Progenitor cell of endocrine pancreas (in vitro differentiated cells): Measurements from ENCODE around the gene ZBTB8OS. TPM values are rescaled to one million over a fixed set of nuclear protein-coding genes. Genes with fewer than 3 reads are reported as not detected.
A peak's percentile ranks its signal among the peaks of the same experiment; 100 is the strongest.

Experiments used
- DNase-seq: peaks from one replicate; pipeline ENCODE4 v3.0.0; 2021; ENCODE audit warnings: low spot score; ENCODE audit not compliant: unreplicated experiment
- H3K27ac Mint-ChIP-seq: 2 replicates; pipeline ENCODE4 v1.8.0; 2021; ENCODE audit warnings: mild to moderate bottlenecking, moderate library complexity, mixed read lengths
- H3K27me3 Mint-ChIP-seq: 2 replicates; pipeline ENCODE4 v1.8.0; 2021; ENCODE audit warnings: mixed read lengths
- H3K36me3 Mint-ChIP-seq: 2 replicates; pipeline ENCODE4 v1.8.0; 2022; ENCODE audit warnings: mixed read lengths; ENCODE audit not compliant: insufficient read depth
- H3K4me1 Mint-ChIP-seq: 2 replicates; pipeline ENCODE4 v1.8.0; 2021; ENCODE audit warnings: low read depth, mixed read lengths
- H3K4me3 Mint-ChIP-seq: 2 replicates; pipeline ENCODE4 v1.8.0; 2021; ENCODE audit warnings: low read depth, mild to moderate bottlenecking, moderate library complexity, mixed read lengths
- H3K9me3 Mint-ChIP-seq: 2 replicates; pipeline ENCODE4 v1.8.0; 2021; ENCODE audit warnings: low read depth, mixed read lengths
- total RNA-seq: library from RNA; stranded (reverse); gene quantifications from 2 replicates; pipeline ENCODE4 v1.2.1, GENCODE V29; 2021
- TF ChIP-seq, protein P1 (sequence below): fragments of 200-600 bp; sonication (generic); IDR thresholded peaks from one replicate; pipeline ENCODE4 v1.5.0; 2021; ENCODE audit warnings: antibody characterized with exemption, mild to moderate bottlenecking; ENCODE audit not compliant: unreplicated experiment

The ZBTB8OS gene
- total RNA-seq, 1 donor from 2014 or later, result 50.1 TPM

DNA sequence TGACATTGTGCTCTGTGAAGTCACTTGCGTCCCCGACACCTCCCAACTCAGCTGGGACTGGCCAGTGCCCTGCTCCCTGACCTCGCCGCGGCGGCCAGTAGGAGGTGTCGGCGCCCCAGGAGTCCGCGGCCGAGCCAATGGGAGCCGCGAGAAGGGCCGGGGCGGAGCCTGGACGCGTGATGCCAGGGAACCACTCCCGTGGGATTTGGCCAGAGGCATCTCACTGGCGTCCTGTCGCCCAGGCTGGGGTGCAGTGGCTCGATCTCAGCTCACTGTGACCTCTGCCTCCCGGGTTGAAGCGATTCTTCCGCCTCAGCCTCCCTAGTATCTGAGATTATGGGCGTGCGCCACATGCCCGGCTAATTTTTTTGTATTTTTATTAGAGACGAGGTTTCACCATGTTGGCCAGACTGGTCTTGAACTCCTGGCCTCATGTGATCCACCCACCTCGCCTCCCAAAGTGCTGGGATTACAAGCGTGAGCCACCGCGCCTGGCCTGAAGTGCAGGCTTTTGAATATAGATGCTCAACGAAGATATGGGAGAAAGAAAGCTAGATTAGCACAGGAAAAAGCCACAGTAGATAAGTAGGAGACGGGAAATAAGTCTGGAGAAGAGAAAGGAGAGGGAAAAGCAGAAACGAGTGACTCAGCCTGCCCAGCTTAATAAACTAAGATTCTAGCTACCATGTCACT lies 38.0 kb downstream of the ZBTB8OS start:
- Mint-ChIP-seq H3K36me3 (no peaks in the 10 kb centered on the region), H3K9me3 (no peaks in the 10 kb centered on the region), H3K27ac (peak overlapping the region; percentile 77), H3K27me3 (no peaks in the 10 kb centered on the region), H3K4me3 (peak overlapping the region; percentile 75), H3K4me1 (peaks cover 4% of the 10 kb centered on the region)
- DNase-seq, result peak; percentile 78
- TF ChIP-seq, protein P1, sequence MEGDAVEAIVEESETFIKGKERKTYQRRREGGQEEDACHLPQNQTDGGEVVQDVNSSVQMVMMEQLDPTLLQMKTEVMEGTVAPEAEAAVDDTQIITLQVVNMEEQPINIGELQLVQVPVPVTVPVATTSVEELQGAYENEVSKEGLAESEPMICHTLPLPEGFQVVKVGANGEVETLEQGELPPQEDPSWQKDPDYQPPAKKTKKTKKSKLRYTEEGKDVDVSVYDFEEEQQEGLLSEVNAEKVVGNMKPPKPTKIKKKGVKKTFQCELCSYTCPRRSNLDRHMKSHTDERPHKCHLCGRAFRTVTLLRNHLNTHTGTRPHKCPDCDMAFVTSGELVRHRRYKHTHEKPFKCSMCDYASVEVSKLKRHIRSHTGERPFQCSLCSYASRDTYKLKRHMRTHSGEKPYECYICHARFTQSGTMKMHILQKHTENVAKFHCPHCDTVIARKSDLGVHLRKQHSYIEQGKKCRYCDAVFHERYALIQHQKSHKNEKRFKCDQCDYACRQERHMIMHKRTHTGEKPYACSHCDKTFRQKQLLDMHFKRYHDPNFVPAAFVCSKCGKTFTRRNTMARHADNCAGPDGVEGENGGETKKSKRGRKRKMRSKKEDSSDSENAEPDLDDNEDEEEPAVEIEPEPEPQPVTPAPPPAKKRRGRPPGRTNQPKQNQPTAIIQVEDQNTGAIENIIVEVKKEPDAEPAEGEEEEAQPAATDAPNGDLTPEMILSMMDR, result peak; percentile 50

DNA sequence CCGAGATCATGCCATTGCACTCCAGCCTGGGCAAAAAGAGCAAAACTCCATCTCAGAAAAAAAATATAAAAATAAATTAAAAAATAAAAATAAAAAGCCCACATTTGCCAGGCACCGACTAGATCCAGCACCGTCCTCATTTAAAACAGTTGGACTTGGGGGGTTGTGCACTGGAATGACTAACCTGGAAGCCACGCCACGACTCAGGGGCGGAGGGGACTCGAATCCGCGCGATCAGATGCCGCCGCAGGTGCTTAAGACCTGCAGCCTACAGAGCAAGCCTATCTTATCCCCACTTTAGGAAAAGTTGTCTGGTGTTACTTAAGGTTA lies 38.5 kb downstream of the ZBTB8OS start:
- Mint-ChIP-seq H3K27me3 (no peaks in the 10 kb centered on the region), H3K4me1 (peaks cover 4% of the 10 kb centered on the region), H3K9me3 (no peaks in the 10 kb centered on the region), H3K4me3 (peak overlapping the region; percentile 75), H3K27ac (no peak overlapping the region), H3K36me3 (no peaks in the 10 kb centered on the region)
- TF ChIP-seq, protein P1, result no peak
- no peak for DNase-seq

DNA sequence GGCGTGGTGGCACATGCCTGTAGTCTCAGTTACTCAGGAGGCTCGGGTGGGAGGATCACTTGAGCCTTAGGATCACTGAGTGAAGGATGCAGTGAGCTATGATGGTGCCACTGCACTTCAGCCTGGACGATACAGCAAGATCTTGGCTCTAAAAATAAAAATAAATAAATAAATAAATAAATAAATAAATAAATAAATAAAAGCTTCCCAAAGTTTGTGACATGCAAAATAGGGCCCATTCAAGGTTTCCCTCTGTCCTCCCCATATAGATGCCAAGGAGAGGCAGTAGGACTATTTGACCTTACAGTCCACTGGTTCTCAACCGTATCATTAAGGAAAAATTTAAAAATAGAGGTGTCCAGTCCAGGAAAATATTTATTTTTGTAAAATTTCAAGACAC lies 41.2 kb downstream of the ZBTB8OS start:
- TF ChIP-seq, protein P1, result no peak
- H3K27me3 Mint-ChIP-seq, result no peaks in the 10 kb centered on the region
- no peaks in the 10 kb centered on the region for H3K9me3 Mint-ChIP-seq
- DNase-seq, result no peak
- no peak overlapping the region for H3K27ac Mint-ChIP-seq
- no peaks in the 10 kb centered on the region for H3K36me3 Mint-ChIP-seq
- no peak overlapping the region for H3K4me3 Mint-ChIP-seq
- peaks cover 4% of the 10 kb centered on the region for H3K4me1 Mint-ChIP-seq

DNA sequence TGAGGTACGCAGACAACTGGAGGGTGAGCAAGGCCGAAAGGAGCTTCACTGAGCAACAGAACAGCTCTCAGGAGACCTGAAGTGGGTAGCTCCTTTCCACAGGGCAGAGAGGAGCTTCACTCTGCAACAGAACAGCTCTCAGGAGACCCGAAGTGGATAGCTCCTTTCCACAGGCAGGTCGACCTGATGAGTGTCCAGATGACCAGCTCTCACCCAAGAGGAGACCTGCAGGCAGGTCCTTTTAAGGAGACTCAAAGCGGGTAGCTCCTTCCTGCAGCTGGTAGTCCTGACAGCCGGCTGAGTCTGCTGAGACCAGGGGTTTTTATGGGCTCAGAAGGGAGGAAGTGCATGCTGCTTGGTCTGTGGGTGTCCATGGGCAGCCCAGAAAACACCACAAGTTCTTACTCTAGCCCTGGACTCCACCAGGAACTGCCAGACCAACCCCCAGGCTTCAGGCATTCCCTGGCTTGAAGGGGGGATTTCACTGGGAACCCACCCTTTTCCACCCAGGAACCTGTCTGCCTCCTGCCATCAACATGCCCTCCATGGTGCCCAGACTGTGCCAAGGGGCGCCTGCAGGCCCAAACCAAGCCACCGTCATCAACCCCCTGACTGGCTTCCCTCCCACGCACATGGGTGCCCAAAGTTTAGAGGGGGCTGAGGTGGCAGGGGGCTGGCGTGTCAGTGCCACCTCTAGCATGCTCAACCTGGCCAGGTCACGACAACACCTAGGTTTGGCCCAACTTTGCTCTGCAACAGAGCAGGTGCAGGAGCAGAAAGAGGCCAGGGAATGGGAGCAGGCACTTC lies 43.6 kb downstream of the ZBTB8OS start:
- DNase-seq, result no peak
- H3K36me3 Mint-ChIP-seq, result peaks cover 1% of the 10 kb centered on the region
- no peaks in the 10 kb centered on the region for H3K9me3 Mint-ChIP-seq
- H3K4me1 Mint-ChIP-seq, result no peaks in the 10 kb centered on the region
- H3K4me3 Mint-ChIP-seq, result no peak overlapping the region
- H3K27ac Mint-ChIP-seq, result no peak overlapping the region
- no peaks in the 10 kb centered on the region for H3K27me3 Mint-ChIP-seq
- TF ChIP-seq, protein P1, result no peak

DNA sequence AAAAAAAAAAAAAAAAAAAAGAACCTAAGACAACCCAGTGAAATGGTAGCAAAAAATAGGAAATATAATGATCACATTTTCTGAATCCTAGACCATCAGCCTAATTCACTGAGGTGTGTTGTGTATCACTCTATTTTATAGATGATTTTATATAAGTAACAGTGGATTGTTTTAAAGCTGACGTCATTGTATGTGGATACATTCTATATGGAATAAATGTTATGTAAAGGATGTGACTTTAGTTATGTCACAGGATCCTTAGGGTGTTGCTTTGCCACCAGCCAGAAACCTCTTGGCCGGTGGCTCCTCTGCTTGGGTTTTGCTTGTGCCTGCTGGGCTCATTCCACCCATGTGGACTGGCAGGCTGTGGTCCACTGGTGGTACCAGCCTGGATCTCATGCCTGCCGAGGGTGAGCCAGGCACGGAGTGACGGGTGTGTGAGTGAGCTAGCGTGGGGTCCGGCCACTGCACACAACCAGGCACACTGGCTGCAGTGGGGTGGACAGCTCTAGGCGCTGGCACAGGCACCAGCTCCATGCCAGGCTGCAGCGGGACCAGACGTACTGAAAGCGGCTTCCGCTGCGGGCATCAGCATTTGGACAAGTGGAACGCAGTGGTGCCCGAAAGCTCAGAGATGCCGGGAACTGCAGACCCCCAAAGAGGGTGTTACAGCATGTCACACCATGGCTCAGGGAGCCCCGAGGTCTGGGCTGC lies 44.5 kb downstream of the ZBTB8OS start:
- H3K27ac Mint-ChIP-seq, result no peak overlapping the region
- no peak for DNase-seq
- H3K4me1 Mint-ChIP-seq, result no peaks in the 10 kb centered on the region
- H3K9me3 Mint-ChIP-seq, result no peaks in the 10 kb centered on the region
- H3K36me3 Mint-ChIP-seq, result peaks cover 1% of the 10 kb centered on the region
- H3K4me3 Mint-ChIP-seq, result no peak overlapping the region
- H3K27me3 Mint-ChIP-seq, result no peaks in the 10 kb centered on the region
- TF ChIP-seq, protein P1, result no peak
